Aorta (tissue), 5 donors: ENCODE measurements around the gene COX8A. TPM values are rescaled to one million over a fixed set of nuclear protein-coding genes. Genes with fewer than 3 reads are reported as not detected.
"Not testable (repeated sequence)": the region's sequence is repeated elsewhere in the genome, so short reads cannot be mapped to it uniquely, and the experiment has no call there.

ENCODE experiments used
- ATAC-seq: fragments of 200-7000 bp; cut with Tn5 transposase; one replicate; pipeline ENCODE4 v1.9.1; 2022; ENCODE audit warnings: moderate library complexity; ENCODE audit not compliant: low FRiP score
- DNase-seq, 2 donors: peaks; one replicate each; pipeline ENCODE4 v3.0.0-alpha.2; 2020
- H3K27ac ChIP-seq, 2 donors: one replicate each; pipeline ENCODE4 v1.5.1; 2013; ENCODE audit warnings: low read length in 2 of 2, mild to moderate bottlenecking in 2 of 2, moderate library complexity in 2 of 2, control low read depth in 1 of 2, inconsistent platforms in 1 of 2, low read depth in 1 of 2
- H3K27me3 ChIP-seq, 2 donors: one replicate each; pipeline ENCODE4 v1.6.1; 2013; ENCODE audit warnings: control low read depth in 1 of 2, low read length in 1 of 2, mild to moderate bottlenecking in 1 of 2, moderate library complexity in 1 of 2; ENCODE audit not compliant: insufficient read depth in 2 of 2, control insufficient read depth in 1 of 2
- H3K36me3 ChIP-seq, 2 donors: one replicate each; pipeline ENCODE4 v1.6.1; 2013; ENCODE audit warnings: control low read depth in 1 of 2, low read length in 1 of 2, mild to moderate bottlenecking in 1 of 2; ENCODE audit not compliant: insufficient read depth in 2 of 2, control insufficient read depth in 1 of 2
- H3K4me1 ChIP-seq, 2 donors: one replicate each; pipeline ENCODE4 v1.6.1; 2013; ENCODE audit warnings: low read length in 2 of 2, control low read depth in 1 of 2, mild to moderate bottlenecking in 1 of 2, moderate library complexity in 1 of 2; ENCODE audit not compliant: insufficient read depth in 2 of 2, control insufficient read depth in 1 of 2
- H3K4me3 ChIP-seq, 2 donors: one replicate each; pipeline ENCODE4 v1.5.1; 2013; ENCODE audit warnings: low read length in 2 of 2, control low read depth in 1 of 2, mild to moderate bottlenecking in 1 of 2
- H3K9me3 ChIP-seq: one replicate; pipeline ENCODE4 v1.6.1; 2013; ENCODE audit warnings: mild to moderate bottlenecking, low read length; ENCODE audit not compliant: control insufficient read depth
- WGBS, 2 donors: extraction: QIAGEN DNeasy Blood & Tissue Kit; methylation state at CpG; one replicate each; pipeline ENCODE4 v1.1.7; 2013; 5-methylcytosine and 5-hydroxymethylcytosine counted together
- intact Hi-C, 2 donors: fragments of 100-400 bp; cut with DNase I; formaldehyde crosslinking; loops; one replicate each; pipeline versions ENCODE4 v1.14.2 to v1.15.0; 2022
- polyA plus RNA-seq, 2 donors: library from polyadenylated mRNA; stranded (reverse); fragments of 200-250 nt; gene quantifications; one replicate each; pipeline ENCODE4 v1.2.3, GENCODE V29; 2013
- total RNA-seq, 2 donors: library from RNA; stranded (reverse); fragmentation: NEBNext Ultra II Directional; extraction: Animal tissue kit (Norgen Biotek cat#: 25700); gene quantifications; one replicate each; pipeline ENCODE4 v1.2.1, GENCODE V29; 2021
- donor health status: healthy with polysubstance abuse.
- donor health status: Bipolar disorder and iron deficiency.
- donor health status: DM: no; HTN: no; CAD: no.
- donor health status: DM: no; HTN: no; CAD: no.
- donor health status: DM: yes; HTN: yes; CAD: no.

The COX8A gene
- total and polyA plus RNA-seq, 4 donors = 135 to 669 (median 337) TPM

DNA sequence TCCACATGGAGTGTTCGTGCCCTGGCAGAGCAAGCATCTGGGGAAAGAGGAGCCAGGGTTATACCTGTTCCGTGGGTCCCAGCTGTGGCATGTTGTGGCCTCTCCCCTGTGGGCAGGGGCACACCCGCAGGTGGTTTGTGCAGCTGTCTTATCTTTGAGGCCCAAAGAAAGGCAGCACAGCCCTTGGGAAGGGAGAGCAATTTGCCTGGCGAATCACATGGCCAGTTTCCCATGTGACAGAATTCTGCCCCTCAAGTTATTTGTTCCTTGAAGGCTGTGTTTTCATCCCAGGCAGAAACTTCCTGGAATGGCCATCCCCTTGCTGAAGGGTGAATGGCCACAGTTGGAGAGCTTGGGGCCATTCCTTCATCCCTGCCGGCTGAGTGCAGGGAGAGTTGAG lies 16.4 kb upstream of the COX8A start:
- Histone ChIP-seq H3K9me3 (no peaks in the 10 kb centered on the region), H3K36me3 (peaks cover 0 to 6% of the 10 kb centered on the region in 2 donors), H3K4me3 (no peak overlapping the region), H3K27ac (no peak overlapping the region), H3K4me1 (no peaks in the 10 kb centered on the region), H3K27me3 (no peaks in the 10 kb centered on the region)
- DNase-seq = no peak
- intact Hi-C loops = no loop called here
- no peak for ATAC-seq
- 83 to 89% methylated on average over 5 of the region's 5 CpGs for WGBS, 2 donors

DNA sequence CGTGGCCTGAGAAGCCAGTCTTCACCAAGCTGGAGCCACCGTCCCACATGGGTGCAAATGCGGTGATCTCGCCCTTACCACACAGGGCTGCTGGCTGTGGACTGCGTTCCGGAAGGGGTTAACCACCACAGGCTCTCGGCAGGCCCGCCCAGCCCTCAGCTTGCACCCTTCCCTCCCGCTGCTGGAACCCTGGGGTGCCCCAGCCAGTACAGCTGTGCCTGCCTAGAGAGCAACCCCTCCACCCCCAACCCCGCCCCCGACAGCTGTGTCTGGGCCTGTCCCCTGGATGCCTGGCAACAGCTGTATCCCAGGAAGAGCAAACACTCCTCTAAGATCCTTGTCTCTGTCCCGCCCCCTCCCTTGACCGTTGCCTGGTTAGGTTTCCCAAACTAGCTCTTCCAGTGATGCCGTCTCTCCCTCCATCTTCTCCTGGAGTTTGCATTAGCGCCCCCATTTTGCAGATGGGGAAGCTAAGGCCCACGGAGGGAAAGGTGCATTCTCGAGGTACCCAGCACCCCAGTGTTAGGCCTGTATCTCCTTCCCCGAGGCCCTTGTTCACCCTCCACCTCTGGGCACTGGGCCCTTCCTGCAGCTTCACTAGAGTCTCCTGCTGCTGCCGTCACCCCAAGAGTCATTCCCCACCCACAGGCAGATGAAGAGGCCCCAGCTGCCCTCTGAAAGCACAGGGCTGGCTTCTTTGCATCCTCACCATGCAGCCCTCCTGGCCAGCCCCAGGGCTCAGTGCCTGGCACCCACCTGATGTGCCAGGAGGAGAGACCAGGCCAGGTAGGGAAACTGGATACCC lies 12.6 kb upstream of the COX8A start:
- 33 to 34% methylated on average over 18 to 19 of the region's 19 CpGs for WGBS, 2 donors
- Histone ChIP-seq H3K4me1 (no peaks in the 10 kb centered on the region), H3K4me3 (no peak overlapping the region), H3K27ac (no peak overlapping the region), H3K9me3 (no peaks in the 10 kb centered on the region), H3K27me3 (no peaks in the 10 kb centered on the region), H3K36me3 (no peaks in the 10 kb centered on the region)
- intact Hi-C loops = no loop called here
- ATAC-seq (peak; percentile 34), DNase-seq (no peak)

DNA sequence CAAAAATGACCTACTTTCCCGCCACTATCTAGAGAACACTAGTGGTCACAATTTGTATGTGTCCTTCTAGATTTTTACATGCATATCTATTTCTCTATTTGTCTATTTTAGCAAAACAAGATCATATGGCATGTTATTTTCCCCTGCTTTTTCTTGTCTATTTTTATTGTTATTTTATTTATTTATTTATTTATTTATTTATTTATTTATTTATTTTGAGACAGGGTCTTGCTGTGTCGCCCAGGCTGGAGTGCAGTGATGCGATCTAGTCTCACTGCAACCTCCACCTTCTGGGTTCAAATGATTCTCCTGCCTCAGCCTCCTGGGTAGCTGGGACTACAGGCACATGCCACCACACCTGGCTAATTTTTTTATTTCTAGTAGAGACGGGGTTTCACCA lies 10.5 kb upstream of the COX8A start:
- ATAC-seq, H3K9me3 ChIP-seq, H3K4me3 ChIP-seq, H3K27ac ChIP-seq, intact Hi-C loops, DNase-seq, H3K36me3 ChIP-seq, H3K27me3 ChIP-seq, H3K4me1 ChIP-seq: not testable (repeated sequence)
- 84 to 90% methylated on average over 4 of the region's 4 CpGs for WGBS, 2 donors

DNA sequence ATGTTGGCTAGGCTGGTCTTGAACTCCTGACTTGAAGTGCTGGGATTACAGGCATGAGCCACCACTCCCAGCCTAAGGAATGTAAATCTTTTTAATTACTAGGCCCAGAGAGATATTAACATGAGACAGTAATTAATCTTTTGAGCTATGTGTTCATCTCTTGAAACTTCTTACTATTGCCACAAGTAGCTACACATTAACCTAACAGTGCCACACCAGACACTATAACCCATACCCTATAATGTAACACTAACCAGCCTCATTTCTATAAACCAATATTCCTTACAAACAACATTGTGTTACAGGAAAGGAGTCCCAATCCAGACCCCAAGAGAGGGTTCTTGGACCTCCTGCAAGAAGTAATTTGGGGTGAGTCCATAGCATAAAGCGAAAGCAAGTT lies 8.0 kb upstream of the COX8A start:
- intact Hi-C loops = no loop called here
- H3K4me1 ChIP-seq = no peaks in the 10 kb centered on the region
- H3K9me3 ChIP-seq = no peaks in the 10 kb centered on the region
- DNase-seq (no peak), ATAC-seq (no peak)
- H3K27me3 ChIP-seq = no peaks in the 10 kb centered on the region
- no peaks in the 10 kb centered on the region for H3K36me3 ChIP-seq
- no peak overlapping the region for H3K27ac ChIP-seq
- WGBS, 2 donors = 96 to 97% methylated on average over 1 of the region's 1 CpG
- H3K4me3 ChIP-seq = no peak overlapping the region

DNA sequence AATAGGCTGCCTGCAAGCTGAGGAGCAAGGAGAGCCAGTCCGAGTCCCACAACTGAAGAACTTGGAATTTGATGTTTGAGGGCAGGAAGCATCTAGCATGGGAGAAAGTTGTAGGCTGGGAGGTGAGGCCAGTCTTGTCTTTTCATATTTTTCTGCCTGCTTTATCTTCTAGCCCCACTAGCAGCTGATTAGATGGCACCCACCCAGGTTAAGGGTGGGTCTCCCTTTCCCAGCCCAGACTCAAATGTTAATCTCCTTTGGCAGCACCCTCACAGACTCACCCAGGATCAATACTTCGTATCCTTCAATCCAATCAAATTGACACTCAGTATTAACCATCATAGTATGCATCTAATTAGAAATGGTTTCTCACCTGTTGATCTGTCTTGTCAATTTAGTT lies 5.0 kb upstream of the COX8A start:
- Histone ChIP-seq H3K9me3 (no peaks in the 10 kb centered on the region), H3K4me1 (no peaks in the 10 kb centered on the region), H3K36me3 (no peaks in the 10 kb centered on the region), H3K27ac (no peak overlapping the region), H3K4me3 (no peak overlapping the region), H3K27me3 (no peaks in the 10 kb centered on the region)
- intact Hi-C loops = no loop called here
- DNase-seq (no peak), ATAC-seq (no peak)
- 81 to 86% methylated on average over 2 of the region's 2 CpGs for WGBS, 2 donors

DNA sequence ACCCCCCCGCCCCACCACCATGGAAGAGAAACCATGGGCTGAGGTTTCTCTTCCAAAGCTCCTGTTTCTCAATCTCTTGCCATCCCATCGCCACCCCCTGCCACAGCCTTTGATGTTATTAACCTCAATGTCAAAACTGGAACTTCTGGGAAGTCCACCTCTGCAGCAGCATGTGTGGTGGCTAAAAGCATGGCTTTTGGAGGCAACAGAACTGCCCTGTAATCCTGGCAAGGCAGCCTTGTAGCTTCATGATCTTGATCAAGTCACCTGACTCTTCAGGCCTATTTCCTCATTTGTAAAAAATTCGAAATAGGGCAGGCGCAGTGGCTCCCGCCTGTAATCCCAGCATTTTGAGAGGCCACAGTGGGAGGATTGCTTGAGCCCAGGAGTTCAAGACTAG lies 3.5 kb upstream of the COX8A start:
- Histone ChIP-seq H3K4me1 (no peaks in the 10 kb centered on the region), H3K36me3 (no peaks in the 10 kb centered on the region), H3K9me3 (no peaks in the 10 kb centered on the region), H3K4me3 (no peak overlapping the region), H3K27me3 (no peaks in the 10 kb centered on the region), H3K27ac (no peak overlapping the region)
- DNase-seq = no peak
- intact Hi-C loops = no loop called here
- 69 to 71% methylated on average over 5 of the region's 5 CpGs for WGBS, 2 donors
- ATAC-seq = no peak

DNA sequence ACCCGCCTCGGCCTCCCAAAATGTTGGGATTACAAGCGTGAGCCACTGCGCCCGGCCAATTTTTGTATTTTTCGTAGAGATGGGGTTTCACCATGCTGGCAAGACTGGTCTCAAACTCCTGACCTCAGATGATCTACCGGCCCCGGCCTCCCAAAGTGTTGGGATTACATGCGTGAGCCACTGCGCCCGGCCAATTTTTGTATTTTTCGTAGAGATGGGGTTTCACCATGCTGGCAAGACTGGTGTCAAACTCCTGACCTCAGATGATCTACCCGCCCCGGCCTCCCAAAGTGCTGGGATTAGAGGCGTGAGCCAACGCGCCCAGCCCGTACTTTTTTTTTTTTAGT lies 535 bp upstream of the COX8A start:
- H3K36me3 ChIP-seq, intact Hi-C loops, DNase-seq, H3K4me3 ChIP-seq, H3K4me1 ChIP-seq, H3K27me3 ChIP-seq, H3K9me3 ChIP-seq, ATAC-seq, H3K27ac ChIP-seq: not testable (repeated sequence)
- WGBS, 2 donors = 69 to 73% methylated on average over 18 of the region's 18 CpGs

DNA sequence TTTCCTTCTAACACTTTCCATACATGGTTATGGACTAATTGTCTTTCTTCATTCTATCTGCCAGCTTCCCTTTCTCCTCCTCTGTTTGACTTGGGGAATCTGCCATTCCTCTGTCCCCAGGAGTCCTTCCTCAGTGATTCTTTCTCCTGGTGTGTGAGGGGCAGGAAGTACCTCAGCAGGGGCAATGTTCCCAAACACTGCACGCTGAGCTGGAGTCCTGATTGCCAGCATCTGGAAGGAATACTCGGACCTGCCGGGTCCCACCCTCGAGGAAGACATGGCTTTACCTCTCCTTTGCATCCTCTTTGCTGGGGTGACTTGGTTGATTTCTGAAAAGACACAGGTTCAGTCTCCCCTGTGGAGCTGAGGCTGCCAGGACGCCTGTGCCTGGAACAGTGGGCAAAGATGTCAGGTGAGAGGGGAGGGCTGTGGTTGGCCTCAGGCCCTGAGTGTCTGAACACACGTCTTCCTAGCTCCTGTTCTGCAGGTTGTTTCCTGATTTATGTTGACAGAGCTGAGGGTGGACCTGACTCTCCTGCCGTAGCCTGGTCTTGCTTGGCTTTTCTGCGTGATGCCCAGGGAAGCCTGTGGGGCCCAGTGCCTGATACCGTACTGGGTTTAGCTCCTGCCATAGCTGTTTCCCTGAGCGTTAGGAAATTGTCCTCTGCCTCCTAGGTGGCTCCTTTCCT lies 4.3 kb downstream of the COX8A start:
- 58 to 63% methylated on average over 10 of the region's 10 CpGs for WGBS, 2 donors
- ATAC-seq (no peak), DNase-seq (no peak)
- intact Hi-C loops = no loop called here
- H3K4me1 ChIP-seq = no peaks in the 10 kb centered on the region
- no peaks in the 10 kb centered on the region for H3K36me3 ChIP-seq
- H3K9me3 ChIP-seq = no peaks in the 10 kb centered on the region
- H3K27me3 ChIP-seq = no peaks in the 10 kb centered on the region
- H3K4me3 ChIP-seq = no peak overlapping the region
- no peak overlapping the region for H3K27ac ChIP-seq

DNA sequence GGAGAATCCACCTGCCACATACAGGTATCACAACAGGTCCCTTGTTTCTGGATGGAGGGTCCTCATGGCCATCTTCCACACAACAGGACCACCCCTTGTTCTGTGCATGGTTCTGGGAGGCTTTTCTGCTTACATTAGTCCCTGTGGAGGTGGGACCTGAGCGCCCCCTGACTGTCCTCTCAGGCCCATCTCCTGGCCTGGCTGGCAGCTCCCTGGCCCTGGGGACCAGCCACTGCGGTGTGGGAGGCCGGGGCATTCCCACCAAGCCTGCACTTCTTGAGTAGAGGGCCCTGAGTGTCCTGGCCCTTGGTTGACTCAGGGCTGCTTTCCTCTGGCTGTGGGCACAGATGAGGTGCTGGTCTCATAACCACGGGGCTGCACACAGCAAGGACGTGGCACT lies 5.0 kb downstream of the COX8A start:
- intact Hi-C loops = no loop called here
- Histone ChIP-seq H3K27ac (no peak overlapping the region), H3K9me3 (no peaks in the 10 kb centered on the region), H3K36me3 (no peaks in the 10 kb centered on the region), H3K4me1 (no peaks in the 10 kb centered on the region), H3K27me3 (no peaks in the 10 kb centered on the region), H3K4me3 (no peak overlapping the region)
- DNase-seq = no peak
- no peak for ATAC-seq
- 85 to 92% methylated on average over 5 of the region's 5 CpGs for WGBS, 2 donors
